Activated B cell treated with CpG ODN at 0.5 μM for 24 hours (primary cell): ENCODE results near the gene COLEC12. TPM values are rescaled to one million over a fixed set of nuclear protein-coding genes. Genes with fewer than 3 reads are reported as not detected.

Source experiments
- ATAC-seq: fragments of 200-7000 bp; cut with Tn5 transposase; one replicate; pipeline ENCODE4 v1.10.0; 2021; ENCODE audit warnings: low read depth, mild to moderate bottlenecking, moderate library complexity
- CTCF ChIA-PET: fragments of 350-600 bp; sonication (Branson Sonifier 250); formaldehyde crosslinking; loops from one replicate; lab custom pipeline; 2021; ENCODE audit warnings: antibody characterized with exemption; lab: Charles Lee
- POLR2A ChIA-PET: fragments of 350-600 bp; sonication (Branson Sonifier 250); formaldehyde crosslinking; loops from one replicate; lab custom pipeline; 2021; ENCODE audit warnings: antibody characterized with exemption; lab: Charles Lee
- DNase-seq: peaks from one replicate; pipeline ENCODE4 v3.0.0; 2022
- H3K27ac Mint-ChIP-seq: one replicate; pipeline ENCODE4 v1.8.0; 2020; ENCODE audit warnings: mixed read lengths
- H3K27me3 Mint-ChIP-seq: one replicate; pipeline ENCODE4 v1.8.0; 2021; ENCODE audit warnings: mixed read lengths
- H3K36me3 Mint-ChIP-seq: one replicate; pipeline ENCODE4 v1.8.0; 2021; ENCODE audit warnings: low read depth, mixed read lengths
- H3K4me1 Mint-ChIP-seq: one replicate; pipeline ENCODE4 v1.8.0; 2021; ENCODE audit warnings: mixed read lengths
- H3K4me3 Mint-ChIP-seq: one replicate; pipeline ENCODE4 v1.8.0; 2020; ENCODE audit warnings: mild to moderate bottlenecking, mixed read lengths
- H3K9me3 Mint-ChIP-seq: one replicate; pipeline ENCODE4 v1.8.0; 2020; ENCODE audit warnings: mixed read lengths
- intact Hi-C: fragments of 100-400 bp; cut with micrococcal nuclease; formaldehyde crosslinking; loops from one replicate; pipeline ENCODE4 v1.15.1; 2024
- total RNA-seq: library from RNA; stranded (reverse); gene quantifications from 2 replicates; pipeline ENCODE4 v1.2.3, GENCODE V29; 2022
- TF ChIP-seq, protein P1 (sequence below): fragments of 200-600 bp; IDR thresholded peaks from one replicate; pipeline ENCODE4 v1.8.0; 2022; ENCODE audit warnings: antibody characterized with exemption, mild to moderate bottlenecking

Gene COLEC12
- total RNA-seq, 1 donor from 2014 or later = not detected

DNA sequence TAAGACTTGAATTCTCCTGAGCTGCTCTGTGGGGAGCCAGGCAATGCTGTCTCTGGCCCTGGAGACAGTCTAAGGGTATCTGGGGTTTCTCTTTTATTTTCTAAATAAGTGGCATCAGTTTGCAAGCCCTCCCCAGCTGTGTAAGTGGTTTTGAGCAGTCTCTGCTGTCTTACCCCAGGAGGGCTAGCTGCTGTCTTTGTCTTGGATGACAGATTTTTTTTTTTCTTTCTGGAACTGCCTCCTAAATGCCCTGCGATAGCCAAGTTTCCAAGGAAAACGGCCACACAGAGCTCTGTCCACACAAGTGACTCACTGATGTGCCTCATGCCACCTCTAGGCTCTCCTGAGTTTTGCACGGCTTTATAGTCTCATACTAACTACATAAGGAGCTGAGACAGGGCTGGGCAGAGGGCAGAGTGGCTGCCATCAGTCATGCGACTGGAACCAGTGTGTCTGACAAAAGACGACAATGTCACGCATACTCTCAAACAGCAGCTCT, 195.4 kb downstream of the COLEC12 start:
- no peaks in the 10 kb centered on the region for H3K9me3 Mint-ChIP-seq
- H3K36me3 Mint-ChIP-seq = no peaks in the 10 kb centered on the region
- no peaks in the 10 kb centered on the region for H3K4me1 Mint-ChIP-seq
- no peak overlapping the region for H3K4me3 Mint-ChIP-seq
- ChIA-PET CTCF (no interaction called here), POLR2A (no interaction called here)
- no peak overlapping the region for H3K27ac Mint-ChIP-seq
- ATAC-seq (no peak), DNase-seq (no peak)
- peaks cover 4% of the 10 kb centered on the region for H3K27me3 Mint-ChIP-seq
- TF ChIP-seq, protein P1, sequence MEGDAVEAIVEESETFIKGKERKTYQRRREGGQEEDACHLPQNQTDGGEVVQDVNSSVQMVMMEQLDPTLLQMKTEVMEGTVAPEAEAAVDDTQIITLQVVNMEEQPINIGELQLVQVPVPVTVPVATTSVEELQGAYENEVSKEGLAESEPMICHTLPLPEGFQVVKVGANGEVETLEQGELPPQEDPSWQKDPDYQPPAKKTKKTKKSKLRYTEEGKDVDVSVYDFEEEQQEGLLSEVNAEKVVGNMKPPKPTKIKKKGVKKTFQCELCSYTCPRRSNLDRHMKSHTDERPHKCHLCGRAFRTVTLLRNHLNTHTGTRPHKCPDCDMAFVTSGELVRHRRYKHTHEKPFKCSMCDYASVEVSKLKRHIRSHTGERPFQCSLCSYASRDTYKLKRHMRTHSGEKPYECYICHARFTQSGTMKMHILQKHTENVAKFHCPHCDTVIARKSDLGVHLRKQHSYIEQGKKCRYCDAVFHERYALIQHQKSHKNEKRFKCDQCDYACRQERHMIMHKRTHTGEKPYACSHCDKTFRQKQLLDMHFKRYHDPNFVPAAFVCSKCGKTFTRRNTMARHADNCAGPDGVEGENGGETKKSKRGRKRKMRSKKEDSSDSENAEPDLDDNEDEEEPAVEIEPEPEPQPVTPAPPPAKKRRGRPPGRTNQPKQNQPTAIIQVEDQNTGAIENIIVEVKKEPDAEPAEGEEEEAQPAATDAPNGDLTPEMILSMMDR = no peak
- intact Hi-C loops = no loop called here

DNA sequence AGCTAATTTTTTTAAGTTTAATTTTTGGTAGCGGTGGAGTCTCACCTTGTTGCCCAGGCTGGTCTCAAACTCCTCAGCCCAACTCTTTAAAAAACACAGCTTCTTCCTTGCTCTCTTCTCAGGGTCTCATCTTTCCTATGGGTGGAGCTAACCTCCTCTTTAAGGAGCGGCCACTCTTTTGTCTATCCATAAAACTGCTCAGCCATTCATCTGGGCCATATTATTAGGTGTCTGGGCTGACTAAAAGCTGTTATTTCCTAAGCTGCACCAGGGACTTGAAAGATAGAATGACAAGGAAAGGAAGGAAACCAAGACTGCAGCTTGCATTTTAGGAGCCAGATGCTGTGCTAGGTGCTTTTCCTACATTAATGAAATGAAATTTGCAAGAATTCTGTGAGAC, 196.9 kb downstream of the COLEC12 start:
- H3K9me3 Mint-ChIP-seq = no peaks in the 10 kb centered on the region
- POLR2A ChIA-PET = no interaction called here

DNA sequence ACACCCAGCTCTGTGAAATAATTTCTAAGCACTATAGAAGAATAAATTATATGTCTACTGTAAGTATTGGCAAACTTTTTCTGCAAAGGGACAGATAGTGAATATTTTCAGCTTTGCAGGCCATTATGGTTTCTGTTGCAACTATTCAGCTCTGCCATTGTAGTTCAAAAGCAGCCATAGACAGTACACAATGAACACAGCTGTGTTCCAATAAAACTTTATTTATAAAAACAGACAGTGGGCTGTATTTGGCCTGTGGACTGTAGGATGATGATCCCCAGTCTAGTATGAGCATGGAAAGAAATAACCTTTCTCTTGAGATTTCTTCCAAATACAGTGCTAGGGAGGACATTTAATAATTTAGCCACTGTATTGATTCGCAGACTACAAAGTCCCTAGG, 197.5 kb downstream of the COLEC12 start:
- H3K9me3 Mint-ChIP-seq = no peaks in the 10 kb centered on the region
- DNase-seq (no peak), ATAC-seq (no peak)
- H3K27ac Mint-ChIP-seq = no peak overlapping the region
- H3K27me3 Mint-ChIP-seq = peaks cover 4% of the 10 kb centered on the region
- POLR2A ChIA-PET = no interaction called here
- no peak overlapping the region for H3K4me3 Mint-ChIP-seq
- CTCF ChIA-PET = no interaction called here
- TF ChIP-seq, protein P1 = no peak
- H3K4me1 Mint-ChIP-seq = no peaks in the 10 kb centered on the region
- no peaks in the 10 kb centered on the region for H3K36me3 Mint-ChIP-seq
- intact Hi-C loops = no loop called here

More for the DNA sequence above, 196.9 kb downstream of the COLEC12 start:
- TF ChIP-seq, protein P1 = no peak
- intact Hi-C loops = no loop called here
- no peak overlapping the region for H3K4me3 Mint-ChIP-seq
- H3K4me1 Mint-ChIP-seq = no peaks in the 10 kb centered on the region
- CTCF ChIA-PET = no interaction called here
- H3K27ac Mint-ChIP-seq = no peak overlapping the region
- H3K36me3 Mint-ChIP-seq = no peaks in the 10 kb centered on the region
- ATAC-seq = no peak
- peaks cover 4% of the 10 kb centered on the region for H3K27me3 Mint-ChIP-seq
- no peak for DNase-seq

DNA sequence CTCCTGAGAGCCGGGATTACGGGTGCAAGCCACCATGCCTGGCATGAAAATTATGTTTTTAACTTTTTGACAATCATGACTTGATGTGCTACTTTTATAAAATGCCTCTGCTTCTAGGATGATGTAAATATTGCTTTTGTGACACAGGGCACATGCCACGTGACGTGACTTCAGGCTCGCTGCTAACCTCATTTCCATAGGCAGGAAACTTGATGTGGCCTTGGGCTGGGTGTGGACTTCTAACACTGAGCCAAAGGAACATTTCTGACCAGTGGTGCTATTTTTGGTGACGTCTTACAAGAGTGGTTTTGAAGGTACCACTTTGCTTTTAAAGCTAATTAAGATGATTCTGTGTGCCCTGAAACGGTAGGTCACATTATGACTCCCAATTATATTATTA, 198.4 kb downstream of the COLEC12 start:
- no peaks in the 10 kb centered on the region for H3K36me3 Mint-ChIP-seq
- H3K27ac Mint-ChIP-seq = no peak overlapping the region
- peaks cover 4% of the 10 kb centered on the region for H3K27me3 Mint-ChIP-seq
- DNase-seq (no peak), ATAC-seq (no peak)
- H3K4me1 Mint-ChIP-seq = no peaks in the 10 kb centered on the region
- ChIA-PET CTCF (no interaction called here), POLR2A (no interaction called here)
- TF ChIP-seq, protein P1 = no peak
- intact Hi-C loops = no loop called here
- H3K4me3 Mint-ChIP-seq = no peak overlapping the region
- no peaks in the 10 kb centered on the region for H3K9me3 Mint-ChIP-seq

DNA sequence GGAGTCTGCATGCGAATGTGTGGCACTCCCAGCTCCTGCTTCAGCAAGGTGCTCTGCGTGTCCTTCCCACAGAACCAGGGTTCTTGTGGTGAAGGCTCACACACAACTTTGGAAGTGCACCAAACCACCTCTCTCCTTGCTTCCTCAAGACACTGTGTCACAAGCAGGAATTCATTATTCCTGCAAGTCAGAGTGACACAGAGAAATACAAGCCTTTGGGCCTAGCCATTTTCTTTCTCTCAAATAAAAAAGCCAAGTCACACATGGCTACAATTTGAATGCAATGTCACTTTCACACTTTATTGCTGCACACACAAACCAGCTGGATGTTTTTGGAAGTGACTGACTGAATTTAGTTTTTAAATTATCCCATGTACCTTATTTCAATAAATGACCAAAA, 202.6 kb downstream of the COLEC12 start:
- no peak for ATAC-seq
- intact Hi-C loops = no loop called here
- TF ChIP-seq, protein P1 = no peak
- no peak for DNase-seq
- no peak overlapping the region for H3K27ac Mint-ChIP-seq
- peaks cover 2% of the 10 kb centered on the region for H3K27me3 Mint-ChIP-seq
- H3K4me1 Mint-ChIP-seq = no peaks in the 10 kb centered on the region
- ChIA-PET POLR2A (no interaction called here), CTCF (no interaction called here)
- H3K9me3 Mint-ChIP-seq = no peaks in the 10 kb centered on the region
- no peak overlapping the region for H3K4me3 Mint-ChIP-seq
- H3K36me3 Mint-ChIP-seq = no peaks in the 10 kb centered on the region
